IMR-90 (cell line): ENCODE measurements around the gene ADPRM. TPM values are rescaled to one million over a fixed set of nuclear protein-coding genes. Genes with fewer than 3 reads are reported as not detected.
A peak's percentile ranks its signal among the peaks of the same experiment; 100 is the strongest.

Experiments used
- ATAC-seq: fragments of 200-7000 bp; cut with Tn5 transposase; 2 replicates; pipeline ENCODE4 v1.9.1; 2020; ENCODE audit warnings: low read depth, mild to moderate bottlenecking, moderate library complexity
- BruUV-seq: library from RNA; stranded (reverse); fragments of 400-500 nt; replicated peaks from 2 replicates; lab custom pipeline; 2021; lab: Mats Ljungman, UMichigan
- CTCF ChIA-PET: fragments of 300-600 bp; formaldehyde crosslinking; extraction: SDS; loops from one replicate; lab custom pipeline; 2021; ENCODE audit warnings: antibody characterized with exemption; lab: Yijun Ruan, JAX
- POLR2A ChIA-PET: fragments of 300-600 bp; sonication (Branson Sonifier 250); formaldehyde crosslinking; loops from one replicate; lab custom pipeline; 2022; ENCODE audit warnings: antibody characterized with exemption; ENCODE audit not compliant: unreplicated experiment; lab: Charles Lee
- DNase-seq: peaks from one replicate; pipeline ENCODE4 v3.0.0; 2013
- H2AFZ ChIP-seq: replicated peaks from 2 replicates; pipeline ENCODE3; 2013; ENCODE audit warnings: low read length, mild to moderate bottlenecking; ENCODE audit not compliant: poor library complexity
- H2AK5ac ChIP-seq: 2 replicates; pipeline ENCODE4 v1.6.1; 2013; ENCODE audit warnings: low read depth, low read length, inconsistent platforms
- H2AK9ac ChIP-seq: replicated peaks from 2 replicates; pipeline ENCODE3; 2013; ENCODE audit warnings: mild to moderate bottlenecking, low read depth, low read length, moderate library complexity; ENCODE audit not compliant: poor library complexity
- H2BK120ac ChIP-seq: 2 replicates; pipeline ENCODE4 v1.6.1; 2013; ENCODE audit warnings: low read depth, low read length, inconsistent platforms
- H2BK15ac ChIP-seq: 3 replicates; pipeline ENCODE4 v1.6.1; 2013; ENCODE audit warnings: low read depth, low read length, inconsistent platforms
- H2BK20ac ChIP-seq: 2 replicates; pipeline ENCODE4 v1.6.1; 2013; ENCODE audit warnings: low read depth, mild to moderate bottlenecking, inconsistent platforms, low read length, moderate library complexity
- H2BK5ac ChIP-seq: 2 replicates; pipeline ENCODE4 v1.6.1; 2013; ENCODE audit warnings: mild to moderate bottlenecking, low read depth, low read length, inconsistent platforms; ENCODE audit not compliant: poor library complexity, severe bottlenecking
- H3K14ac ChIP-seq: replicated peaks from 2 replicates; pipeline ENCODE4 v1.6.1; 2013; ENCODE audit warnings: low read depth, low read length, inconsistent platforms
- H3K18ac ChIP-seq: 2 replicates; pipeline ENCODE4 v1.6.1; 2013; ENCODE audit warnings: low read depth, low read length, control low read depth
- H3K23ac ChIP-seq: 2 replicates; pipeline ENCODE4 v1.6.1; 2013; ENCODE audit warnings: low read depth, low read length, inconsistent platforms
- H3K27ac ChIP-seq: 2 replicates; pipeline ENCODE4 v1.5.1; 2013; ENCODE audit warnings: mild to moderate bottlenecking, control low read depth, low read length; ENCODE audit not compliant: insufficient read depth
- H3K27me3 ChIP-seq: 2 replicates; pipeline ENCODE4 v1.6.1; 2013; ENCODE audit warnings: low read length; ENCODE audit not compliant: control insufficient read depth, insufficient read depth
- H3K36me3 ChIP-seq: 2 replicates; pipeline ENCODE4 v1.6.1; 2013; ENCODE audit warnings: low read length, mixed read lengths; ENCODE audit not compliant: control insufficient read depth, insufficient read depth
- H3K4ac ChIP-seq: 2 replicates; pipeline ENCODE4 v1.6.1; 2013; ENCODE audit warnings: low read depth, low read length, inconsistent platforms
- H3K4me1 ChIP-seq: 2 replicates; pipeline ENCODE4 v1.6.1; 2013; ENCODE audit warnings: low read length, mixed read lengths; ENCODE audit not compliant: control insufficient read depth, insufficient read depth
- H3K4me2 ChIP-seq: 2 replicates; pipeline ENCODE4 v1.6.1; 2013; ENCODE audit warnings: low read depth, mild to moderate bottlenecking, control low read depth, low read length, moderate library complexity
- H3K4me3 ChIP-seq: 2 replicates; pipeline ENCODE4 v1.5.1; 2013; ENCODE audit warnings: low read depth, mild to moderate bottlenecking, control low read depth, low read length, moderate library complexity; ENCODE audit not compliant: insufficient read depth
- H3K56ac ChIP-seq: 2 replicates; pipeline ENCODE4 v1.6.1; 2013; ENCODE audit warnings: low read length, inconsistent platforms; ENCODE audit not compliant: insufficient read depth; ENCODE audit errors: extremely low read depth
- H3K79me1 ChIP-seq, 2 experiments: 2 replicates each; pipeline ENCODE4 v1.6.1; 2013; ENCODE audit warnings: low read length in 2 of 2, inconsistent platforms in 1 of 2, low read depth in 1 of 2
- H3K9ac ChIP-seq: 2 replicates; pipeline ENCODE4 v1.6.1; 2013; ENCODE audit warnings: low read depth, low read length, control low read depth
- H3K9me1 ChIP-seq: 2 replicates; pipeline ENCODE4 v1.6.1; 2013; ENCODE audit warnings: low read length, inconsistent platforms; ENCODE audit not compliant: insufficient read depth
- H3K9me3 ChIP-seq: 2 replicates; pipeline ENCODE4 v1.6.1; 2013; ENCODE audit warnings: low read length; ENCODE audit not compliant: control insufficient read depth, insufficient read depth
- H4K20me1 ChIP-seq: 2 replicates; pipeline ENCODE4 v1.6.1; 2013; ENCODE audit warnings: low read length, inconsistent platforms; ENCODE audit not compliant: insufficient read depth
- H4K5ac ChIP-seq: 2 replicates; pipeline ENCODE4 v1.6.1; 2013; ENCODE audit warnings: mild to moderate bottlenecking, low read depth, low read length, control low read depth
- H4K8ac ChIP-seq, 2 experiments: 2 replicates each; pipeline ENCODE4 v1.6.1; 2013; ENCODE audit warnings: low read depth in 2 of 2, low read length in 2 of 2, control low read depth in 1 of 2, inconsistent platforms in 1 of 2
- H4K91ac ChIP-seq: 2 replicates; pipeline ENCODE4 v1.6.1; 2013; ENCODE audit warnings: low read depth, low read length, inconsistent platforms; ENCODE audit not compliant: insufficient read depth
- BHLHE40 ChIP-seq: fragments of 150-350 bp; IDR thresholded peaks from 2 replicates; pipeline ENCODE4 v1.6.1; 2016; ENCODE audit warnings: mild to moderate bottlenecking, low read depth, low read length
- CEBPB ChIP-seq: IDR thresholded peaks from 2 replicates; pipeline ENCODE4 v1.6.1; 2012; ENCODE audit warnings: low read depth, low read length, improper control_type of control experiment
- CHD1 ChIP-seq: IDR thresholded peaks from 2 replicates; pipeline ENCODE4 v1.6.1; 2012; ENCODE audit warnings: low read depth, low read length, improper control_type of control experiment
- CTCF ChIP-seq: conservative IDR thresholded peaks from 2 replicates; pipeline ENCODE4 v1.5.1; 2012; ENCODE audit warnings: mild to moderate bottlenecking, low read depth, low read length, improper control_type of control experiment
- FOS ChIP-seq: fragments of 150-350 bp; IDR thresholded peaks from 2 replicates; pipeline ENCODE4 v1.6.1; 2016; ENCODE audit warnings: low read depth, low read length
- MAFK ChIP-seq: IDR thresholded peaks from 2 replicates; pipeline ENCODE4 v1.6.1; 2012; ENCODE audit warnings: low read depth, low read length, improper control_type of control experiment
- MAZ ChIP-seq: IDR thresholded peaks from 2 replicates; pipeline ENCODE4 v1.6.1; 2012; ENCODE audit warnings: low read depth, mild to moderate bottlenecking, low read length, improper control_type of control experiment, moderate library complexity, borderline replicate concordance
- MXI1 ChIP-seq: IDR thresholded peaks from 2 replicates; pipeline ENCODE4 v1.6.1; 2012; ENCODE audit warnings: low read depth, mild to moderate bottlenecking, low read length, moderate library complexity, borderline replicate concordance
- NFE2L2 ChIP-seq: fragments of 150-350 bp; IDR thresholded peaks from 2 replicates; pipeline ENCODE4 v1.6.1; 2016; ENCODE audit warnings: low read depth, mild to moderate bottlenecking, low read length
- POLR2A ChIP-seq: IDR thresholded peaks from 2 replicates; pipeline ENCODE4 v1.6.1; 2012; ENCODE audit warnings: mild to moderate bottlenecking, low read depth, low read length
- RAD21 ChIP-seq: IDR thresholded peaks from 2 replicates; pipeline ENCODE4 v1.6.1; 2012; ENCODE audit warnings: low read length, improper control_type of control experiment
- RCOR1 ChIP-seq: IDR thresholded peaks from 2 replicates; pipeline ENCODE4 v1.6.1; 2012; ENCODE audit warnings: mild to moderate bottlenecking, low read length, improper control_type of control experiment; ENCODE audit not compliant: insufficient replicate concordance
- RFX5 ChIP-seq: IDR thresholded peaks from 2 replicates; pipeline ENCODE4 v1.8.0; 2012; ENCODE audit warnings: low read depth, mild to moderate bottlenecking, low read length, moderate library complexity
- SMC3 ChIP-seq: fragments of 150-350 bp; IDR thresholded peaks from 2 replicates; pipeline ENCODE4 v1.6.1; 2016; ENCODE audit warnings: low read depth, mild to moderate bottlenecking, antibody characterized with exemption, low read length, moderate library complexity
- USF2 ChIP-seq: fragments of 150-350 bp; IDR thresholded peaks from 2 replicates; pipeline ENCODE4 v1.6.1; 2017; ENCODE audit warnings: mild to moderate bottlenecking, antibody characterized with exemption, low read length, low read depth
- WGBS, 2 experiments: methylation state at CpG; one replicate each; pipeline versions ENCODE4 v1.1.5 to v1.1.7; 2013; ENCODE audit warnings: missing lambda C conversion rate in 2 of 2; ENCODE audit not compliant: insufficient read length in 1 of 2; ENCODE audit errors: extremely low coverage in 2 of 2; 5-methylcytosine and 5-hydroxymethylcytosine counted together
- dilution Hi-C: fragments of 300-500 bp; cut with HindIII; formaldehyde crosslinking; loops from one replicate; pipeline ENCODE4 v1.14.3; 2018; ENCODE audit warnings: low sequenced_read_pairs; ENCODE audit not compliant: unreplicated experiment
- in situ Hi-C: fragments of 300-500 bp; cut with MboI; formaldehyde crosslinking; loops from 3 replicates; pipeline ENCODE4 v1.14.3; 2019; ENCODE audit warnings: low sequenced_read_pairs, inconsistent platforms, mixed read lengths
- intact Hi-C: fragments of 100-400 bp; cut with micrococcal nuclease; formaldehyde crosslinking; loops from 2 replicates; pipeline ENCODE4 v1.10.0; 2022
- polyA plus RNA-seq, 3 experiments: library from polyadenylated mRNA; depleted of rRNA; stranded (reverse); fragments of >200 nt; gene quantifications; 2 replicates each; pipeline ENCODE4 v1.2.3, GENCODE V29; 2012; ENCODE audit warnings: low replicate concordance in 1 of 3
- total RNA-seq: library from RNA; depleted of rRNA; stranded (reverse); fragments of >200 nt; gene quantifications from 2 replicates; pipeline ENCODE4 v1.2.3, GENCODE V29; 2012
- TF ChIP-seq, protein P1 (sequence below): fragments of 150-350 bp; IDR thresholded peaks from 2 replicates; pipeline ENCODE4 v1.6.1; 2016; ENCODE audit warnings: low read depth, mild to moderate bottlenecking, low read length, moderate library complexity, borderline replicate concordance

Gene ADPRM
- total and polyA plus RNA-seq, 2 of the 4 experiments (the other 2 are of a cell fraction): 7.4 to 12.2 TPM

GRCh38 chr17:10731408-10731879 lies 34.0 kb downstream of the ADPRM start:
- Histone ChIP-seq H3K56ac (no peak overlapping the region), H2BK120ac (no peak overlapping the region), H3K9me1 (no peaks in the 10 kb centered on the region), H4K91ac (no peak overlapping the region), H3K4ac (no peak overlapping the region), H3K9me3 (no peaks in the 10 kb centered on the region), H3K4me2 (no peak overlapping the region), H3K79me1 (no peaks in the 10 kb centered on the region), H3K36me3 (no peaks in the 10 kb centered on the region), H2AFZ (peak overlapping the region; percentile 9), H2AK5ac (peak overlapping the region; percentile 8; the same call in 1 of the 2 replicates), H3K27ac (no peak overlapping the region), H4K5ac (no peak overlapping the region), H3K27me3 (no peaks in the 10 kb centered on the region; the same call in 1 of the 2 replicates), H2BK15ac (no peak overlapping the region), H3K23ac (no peak overlapping the region), H3K14ac (no peak overlapping the region), H4K20me1 (no peaks in the 10 kb centered on the region), H2BK5ac (no peak overlapping the region), H3K9ac (no peak overlapping the region), H3K4me1 (no peaks in the 10 kb centered on the region; the same call in 1 of the 2 replicates), H2AK9ac (peak overlapping the region; percentile 30), H4K8ac (peak overlapping the region in 1 of 2 experiments; percentile 10; a peak in 2 of 4 replicates), H3K18ac (no peak overlapping the region), H2BK20ac (no peak overlapping the region), H3K4me3 (no peak overlapping the region)
- TF ChIP-seq RFX5 (no peak), SMC3 (no peak), MAFK (no peak), CHD1 (no peak), BHLHE40 (no peak), RAD21 (no peak), MXI1 (no peak), CEBPB (no peak), MAZ (no peak), RCOR1 (no peak), CTCF (no peak), POLR2A (no peak), FOS (no peak), USF2 (no peak), NFE2L2 (no peak)
- TF ChIP-seq, protein P1, sequence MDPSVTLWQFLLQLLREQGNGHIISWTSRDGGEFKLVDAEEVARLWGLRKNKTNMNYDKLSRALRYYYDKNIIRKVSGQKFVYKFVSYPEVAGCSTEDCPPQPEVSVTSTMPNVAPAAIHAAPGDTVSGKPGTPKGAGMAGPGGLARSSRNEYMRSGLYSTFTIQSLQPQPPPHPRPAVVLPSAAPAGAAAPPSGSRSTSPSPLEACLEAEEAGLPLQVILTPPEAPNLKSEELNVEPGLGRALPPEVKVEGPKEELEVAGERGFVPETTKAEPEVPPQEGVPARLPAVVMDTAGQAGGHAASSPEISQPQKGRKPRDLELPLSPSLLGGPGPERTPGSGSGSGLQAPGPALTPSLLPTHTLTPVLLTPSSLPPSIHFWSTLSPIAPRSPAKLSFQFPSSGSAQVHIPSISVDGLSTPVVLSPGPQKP: no peak
- WGBS, 2 experiments: no CpG with 5 or more reads among the region's 6 CpGs
- no peak for ATAC-seq
- BruUV-seq: no TSS peak
- CTCF ChIA-PET: interaction anchor here (0.6 kb wide), 1 partner anchor 1477 kb away, joined by 4 read pairs; no protein-coding TSS in a partner anchor
- intact Hi-C loops: no loop called here
- dilution Hi-C loops: no loop called here
- no peak for DNase-seq
- POLR2A ChIA-PET: no interaction called here
- in situ Hi-C loops: loop anchor here (10.0 kb wide), 2 partner anchors 87 to 1263 kb away; partner anchors contain the start of gene ZNF18
